Measurements from ENCODE around the gene TMX1. TPM values are rescaled to one million over a fixed set of nuclear protein-coding genes. Genes with fewer than 3 reads are reported as not detected.

Gene TMX1
- total RNA-seq, 1 experiment from 2014 or later: 46.2 TPM

DNA sequence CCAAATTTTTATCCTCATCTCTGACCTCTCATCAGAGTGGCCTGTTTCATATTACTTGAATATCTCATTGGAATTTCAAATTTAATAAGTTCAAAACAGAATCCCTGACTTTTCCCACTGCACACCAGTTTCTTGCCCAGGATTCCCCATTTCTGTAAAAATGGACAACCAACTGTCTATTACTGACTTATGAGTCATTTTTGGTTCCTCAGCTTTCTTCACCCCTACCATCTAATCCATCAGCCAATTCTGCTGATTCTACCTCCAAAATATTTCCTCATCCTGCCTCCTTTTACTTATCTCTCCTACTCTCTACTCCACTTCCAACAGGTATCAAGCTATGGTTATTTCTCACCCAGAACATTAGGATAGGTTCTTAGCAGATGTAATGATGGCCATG lies 44.2 kb downstream of the TMX1 start:
- TF ChIP-seq FOSL1 (IDR thresholded peaks at IDR 0.05; ENCODE audit: low read depth) (no peak), POLR2A (IDR thresholded peaks at IDR 0.05; ENCODE audit: borderline replicate concordance, extremely low read depth, insufficient read depth, insufficient read length) (no peak)
- TF ChIP-seq, protein P1, sequence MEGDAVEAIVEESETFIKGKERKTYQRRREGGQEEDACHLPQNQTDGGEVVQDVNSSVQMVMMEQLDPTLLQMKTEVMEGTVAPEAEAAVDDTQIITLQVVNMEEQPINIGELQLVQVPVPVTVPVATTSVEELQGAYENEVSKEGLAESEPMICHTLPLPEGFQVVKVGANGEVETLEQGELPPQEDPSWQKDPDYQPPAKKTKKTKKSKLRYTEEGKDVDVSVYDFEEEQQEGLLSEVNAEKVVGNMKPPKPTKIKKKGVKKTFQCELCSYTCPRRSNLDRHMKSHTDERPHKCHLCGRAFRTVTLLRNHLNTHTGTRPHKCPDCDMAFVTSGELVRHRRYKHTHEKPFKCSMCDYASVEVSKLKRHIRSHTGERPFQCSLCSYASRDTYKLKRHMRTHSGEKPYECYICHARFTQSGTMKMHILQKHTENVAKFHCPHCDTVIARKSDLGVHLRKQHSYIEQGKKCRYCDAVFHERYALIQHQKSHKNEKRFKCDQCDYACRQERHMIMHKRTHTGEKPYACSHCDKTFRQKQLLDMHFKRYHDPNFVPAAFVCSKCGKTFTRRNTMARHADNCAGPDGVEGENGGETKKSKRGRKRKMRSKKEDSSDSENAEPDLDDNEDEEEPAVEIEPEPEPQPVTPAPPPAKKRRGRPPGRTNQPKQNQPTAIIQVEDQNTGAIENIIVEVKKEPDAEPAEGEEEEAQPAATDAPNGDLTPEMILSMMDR (IDR thresholded peaks at IDR 0.05 in 2 of 3, conservative IDR thresholded peaks at IDR 0.05 in 1 of 3; ENCODE audit: borderline replicate concordance in 1 of 3, insufficient read depth in 1 of 3, low read depth in 2 of 3, low read length in 2 of 3): no peak
- TF ChIP-seq, protein P2, sequence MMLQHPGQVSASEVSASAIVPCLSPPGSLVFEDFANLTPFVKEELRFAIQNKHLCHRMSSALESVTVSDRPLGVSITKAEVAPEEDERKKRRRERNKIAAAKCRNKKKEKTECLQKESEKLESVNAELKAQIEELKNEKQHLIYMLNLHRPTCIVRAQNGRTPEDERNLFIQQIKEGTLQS (IDR thresholded peaks at IDR 0.05): no peak
- Histone ChIP-seq H3K9ac (ENCODE audit: low read length) (no peak overlapping the region), H3K9me3 (ENCODE audit: control insufficient read depth in 1 of 2, insufficient read depth in 1 of 2, low read depth in 1 of 2, low read length in 2 of 2) (no peaks in the 10 kb centered on the region), H4K20me1 (ENCODE audit: insufficient read depth) (peaks cover 11% of the 10 kb centered on the region; the same call in 1 of the 2 replicates), H3K79me2 (ENCODE audit: insufficient read depth, low read length) (peaks cover 15% of the 10 kb centered on the region; the same call in 1 of the 2 replicates), H3K9me2 (ENCODE audit: insufficient read depth) (no peaks in the 10 kb centered on the region), H3K4me2 (ENCODE audit: low read length) (no peak overlapping the region), H3K36me3 (ENCODE audit: control insufficient read depth in 1 of 2, insufficient read depth in 2 of 2, low read length in 2 of 2) (peaks cover 2 to 17% of the 10 kb centered on the region in 2 experiments; a peak in 1 of 4 replicates), H3K4me1 (ENCODE audit: control insufficient read depth in 1 of 2, insufficient read depth in 2 of 2, low read length in 2 of 2) (no peaks in the 10 kb centered on the region), H2AFZ (ENCODE audit: low read depth, low read length, poor library complexity, severe bottlenecking) (no peak overlapping the region), H3K27me3 (ENCODE audit: insufficient read depth, low read length) (no peaks in the 10 kb centered on the region), H3K4me3 (replicated peaks in 1 of 2; ENCODE audit: low read depth in 1 of 2, low read length in 2 of 2) (no peak overlapping the region), H3K27ac (ENCODE audit: low read depth, low read length) (no peak overlapping the region)
- ChIA-PET CTCF (interaction anchor here (1.0 to 3.3 kb wide), 5 partner anchors 8 to 696 kb away, joined by 3 to 22 read pairs (median 12); no protein-coding TSS in a partner anchor), POLR2A (no interaction called here), RAD21 (ENCODE audit: low non-redundant PET in 1 of 2, low total read pairs in 2 of 2, uncharacterized antibody in 2 of 2, unreplicated experiment in 2 of 2) (no interaction called here)
- no peak for DNase-seq (ENCODE audit: low read depth, low spot score)
- intact Hi-C loops (cut with micrococcal nuclease): loop anchor here (10.0 kb wide), 1 partner anchor 851 kb away; no protein-coding TSS in a partner anchor
- BruUV-seq (replicated peaks): no TSS peak
- no peak for ATAC-seq

DNA sequence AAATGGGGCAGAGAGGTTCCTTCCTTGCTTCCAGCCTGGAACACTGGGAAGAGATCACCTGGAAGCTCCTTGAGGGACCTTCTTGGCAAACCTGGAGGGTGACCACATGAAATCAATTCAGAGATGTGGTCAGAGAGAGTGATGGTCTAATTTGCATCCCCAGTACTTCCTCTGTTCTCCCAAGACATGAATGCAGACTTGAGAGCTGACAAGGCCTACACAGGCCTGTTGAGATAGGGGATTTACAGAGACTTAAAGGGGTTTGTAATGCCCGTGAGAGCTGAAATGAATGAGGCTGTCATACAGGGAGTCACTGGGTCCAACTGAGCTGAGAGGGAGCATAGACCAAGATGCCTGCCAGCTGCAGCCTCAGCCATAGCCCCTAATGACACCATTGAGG lies 45.1 kb downstream of the TMX1 start:
- ChIA-PET RAD21 (ENCODE audit: low non-redundant PET in 1 of 2, low total read pairs in 2 of 2, uncharacterized antibody in 2 of 2, unreplicated experiment in 2 of 2) (interaction anchor here in 1 of 2 experiments (1.1 kb wide), 1 partner anchor 465 kb away, joined by 3 read pairs; no protein-coding TSS in a partner anchor), CTCF (interaction anchor here (0.6 kb wide), 1 partner anchor 366 kb away, joined by 3 read pairs; the partner anchor contains the start of gene FRMD6)
- intact Hi-C loops (cut with micrococcal nuclease): loop anchor here (10.0 kb wide), 1 partner anchor 850 kb away; no protein-coding TSS in a partner anchor

More for the DNA sequence above, 45.1 kb downstream of the TMX1 start:
- Histone ChIP-seq H3K9ac (ENCODE audit: low read length) (no peak overlapping the region), H2AFZ (ENCODE audit: low read depth, low read length, poor library complexity, severe bottlenecking) (no peak overlapping the region), H3K79me2 (ENCODE audit: insufficient read depth, low read length) (peaks cover 15% of the 10 kb centered on the region; the same call in 1 of the 2 replicates), H3K4me2 (ENCODE audit: low read length) (no peak overlapping the region), H3K27me3 (ENCODE audit: insufficient read depth, low read length) (no peaks in the 10 kb centered on the region), H3K36me3 (ENCODE audit: control insufficient read depth in 1 of 2, insufficient read depth in 2 of 2, low read length in 2 of 2) (peaks cover 2 to 21% of the 10 kb centered on the region in 2 experiments; a peak in 1 of 4 replicates), H3K4me3 (replicated peaks in 1 of 2; ENCODE audit: low read depth in 1 of 2, low read length in 2 of 2) (no peak overlapping the region), H4K20me1 (ENCODE audit: insufficient read depth) (peaks cover 11% of the 10 kb centered on the region; the same call in 1 of the 2 replicates), H3K9me3 (ENCODE audit: control insufficient read depth in 1 of 2, insufficient read depth in 1 of 2, low read depth in 1 of 2, low read length in 2 of 2) (no peaks in the 10 kb centered on the region), H3K9me2 (ENCODE audit: insufficient read depth) (no peaks in the 10 kb centered on the region), H3K4me1 (ENCODE audit: control insufficient read depth in 1 of 2, insufficient read depth in 2 of 2, low read length in 2 of 2) (no peaks in the 10 kb centered on the region), H3K27ac (ENCODE audit: low read depth, low read length) (no peak overlapping the region)
- ATAC-seq: no peak
- no TSS peak for BruUV-seq (replicated peaks)
- POLR2A ChIA-PET: no interaction called here
- TF ChIP-seq EGR1 (IDR thresholded peaks at IDR 0.05; ENCODE audit: low read depth) (no peak), TCF7L2 (IDR thresholded peaks at IDR 0.05; ENCODE audit: borderline replicate concordance, extremely low read depth, insufficient read depth, insufficient read length) (no peak), SP1 (IDR thresholded peaks at IDR 0.05; ENCODE audit: low read depth) (no peak), POLR2A (IDR thresholded peaks at IDR 0.05; ENCODE audit: borderline replicate concordance, extremely low read depth, insufficient read depth, insufficient read length) (no peak), RAD21 (IDR thresholded peaks at IDR 0.05; ENCODE audit: low read depth) (no peak), ZNF274 (IDR thresholded peaks at IDR 0.05; ENCODE audit: low read depth, low read length) (no peak), ELF1 (IDR thresholded peaks at IDR 0.05; ENCODE audit: borderline replicate concordance, low read depth) (no peak), EZH2 (IDR thresholded peaks at IDR 0.05) (no peak), CEBPB (IDR thresholded peaks at IDR 0.05; ENCODE audit: low read depth) (no peak)
- TF ChIP-seq, protein P3, sequence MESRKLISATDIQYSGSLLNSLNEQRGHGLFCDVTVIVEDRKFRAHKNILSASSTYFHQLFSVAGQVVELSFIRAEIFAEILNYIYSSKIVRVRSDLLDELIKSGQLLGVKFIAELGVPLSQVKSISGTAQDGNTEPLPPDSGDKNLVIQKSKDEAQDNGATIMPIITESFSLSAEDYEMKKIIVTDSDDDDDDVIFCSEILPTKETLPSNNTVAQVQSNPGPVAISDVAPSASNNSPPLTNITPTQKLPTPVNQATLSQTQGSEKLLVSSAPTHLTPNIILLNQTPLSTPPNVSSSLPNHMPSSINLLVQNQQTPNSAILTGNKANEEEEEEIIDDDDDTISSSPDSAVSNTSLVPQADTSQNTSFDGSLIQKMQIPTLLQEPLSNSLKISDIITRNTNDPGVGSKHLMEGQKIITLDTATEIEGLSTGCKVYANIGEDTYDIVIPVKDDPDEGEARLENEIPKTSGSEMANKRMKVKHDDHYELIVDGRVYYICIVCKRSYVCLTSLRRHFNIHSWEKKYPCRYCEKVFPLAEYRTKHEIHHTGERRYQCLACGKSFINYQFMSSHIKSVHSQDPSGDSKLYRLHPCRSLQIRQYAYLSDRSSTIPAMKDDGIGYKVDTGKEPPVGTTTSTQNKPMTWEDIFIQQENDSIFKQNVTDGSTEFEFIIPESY (IDR thresholded peaks at IDR 0.05; ENCODE audit: extremely low read depth, insufficient replicate concordance, low read length): no peak
- no peak for DNase-seq (ENCODE audit: low read depth, low spot score)
